GM21825 (cell line): ENCODE data around the gene CELF5.
"Not testable (repeated sequence)": the region's sequence is repeated elsewhere in the genome, so short reads cannot be mapped to it uniquely, and the experiment has no call there.

Experiments
- ATAC-seq: cut with Tn5 transposase; IDR thresholded peaks from one replicate; pipeline ENCODE4 v1.9.1; 2021; ENCODE audit warnings: mild to moderate bottlenecking, moderate library complexity; ENCODE audit not compliant: unreplicated experiment

The CELF5 gene

DNA sequence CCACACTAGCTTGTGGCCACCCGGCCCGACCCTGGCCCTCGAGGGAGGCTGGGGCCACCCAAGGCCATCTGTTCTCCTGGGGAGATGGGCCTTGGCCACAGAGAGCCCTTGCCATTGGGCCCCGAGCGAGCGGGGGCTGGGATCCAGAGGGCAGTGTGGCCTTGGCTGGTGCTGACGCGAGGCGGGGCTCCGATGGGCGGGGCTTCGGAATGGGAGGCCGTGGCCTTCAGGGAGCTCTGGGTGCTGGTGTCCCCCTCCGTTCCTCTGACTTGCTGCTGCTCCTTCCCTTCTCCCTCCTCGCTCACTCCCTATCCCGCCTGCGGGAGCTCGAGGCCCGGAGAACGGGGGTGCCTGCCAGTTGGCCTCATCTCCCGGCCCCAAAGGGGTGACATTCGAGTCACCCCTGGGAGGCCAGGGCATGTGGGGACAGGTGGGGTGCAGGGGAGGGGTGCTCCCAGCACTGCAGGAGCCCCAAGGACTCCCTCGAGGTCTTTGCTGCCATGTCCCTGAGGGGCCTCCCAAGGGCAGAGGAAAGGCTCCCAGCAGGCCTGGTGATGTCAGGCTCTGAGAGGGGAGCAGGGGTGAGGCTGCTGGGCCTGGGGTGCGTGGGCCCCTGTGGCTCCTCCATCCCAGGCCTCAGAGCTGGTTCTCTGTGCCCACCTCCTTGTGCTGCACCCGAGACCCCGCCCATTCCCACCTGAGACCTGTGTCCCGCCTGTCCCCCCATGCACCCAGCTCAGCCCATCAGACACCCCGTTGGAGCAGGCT lies 34.6 kb upstream of the CELF5 start:
- ATAC-seq = no peak

DNA sequence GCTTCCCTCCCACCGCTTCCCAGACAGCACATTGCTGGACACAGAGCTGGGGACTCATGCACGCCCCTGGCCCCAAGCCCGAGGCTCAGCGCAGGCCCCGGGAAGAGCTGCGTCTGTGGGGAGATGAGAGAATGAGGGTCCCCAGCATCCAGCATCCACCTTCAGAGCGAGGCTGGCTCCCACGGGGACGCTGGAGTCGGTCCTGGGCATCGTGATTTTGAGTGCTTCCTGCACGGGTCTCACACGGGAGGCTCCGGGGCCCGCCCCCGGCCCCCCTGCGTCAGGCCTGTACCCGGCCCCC lies 34.0 kb upstream of the CELF5 start:
- no peak for ATAC-seq

DNA sequence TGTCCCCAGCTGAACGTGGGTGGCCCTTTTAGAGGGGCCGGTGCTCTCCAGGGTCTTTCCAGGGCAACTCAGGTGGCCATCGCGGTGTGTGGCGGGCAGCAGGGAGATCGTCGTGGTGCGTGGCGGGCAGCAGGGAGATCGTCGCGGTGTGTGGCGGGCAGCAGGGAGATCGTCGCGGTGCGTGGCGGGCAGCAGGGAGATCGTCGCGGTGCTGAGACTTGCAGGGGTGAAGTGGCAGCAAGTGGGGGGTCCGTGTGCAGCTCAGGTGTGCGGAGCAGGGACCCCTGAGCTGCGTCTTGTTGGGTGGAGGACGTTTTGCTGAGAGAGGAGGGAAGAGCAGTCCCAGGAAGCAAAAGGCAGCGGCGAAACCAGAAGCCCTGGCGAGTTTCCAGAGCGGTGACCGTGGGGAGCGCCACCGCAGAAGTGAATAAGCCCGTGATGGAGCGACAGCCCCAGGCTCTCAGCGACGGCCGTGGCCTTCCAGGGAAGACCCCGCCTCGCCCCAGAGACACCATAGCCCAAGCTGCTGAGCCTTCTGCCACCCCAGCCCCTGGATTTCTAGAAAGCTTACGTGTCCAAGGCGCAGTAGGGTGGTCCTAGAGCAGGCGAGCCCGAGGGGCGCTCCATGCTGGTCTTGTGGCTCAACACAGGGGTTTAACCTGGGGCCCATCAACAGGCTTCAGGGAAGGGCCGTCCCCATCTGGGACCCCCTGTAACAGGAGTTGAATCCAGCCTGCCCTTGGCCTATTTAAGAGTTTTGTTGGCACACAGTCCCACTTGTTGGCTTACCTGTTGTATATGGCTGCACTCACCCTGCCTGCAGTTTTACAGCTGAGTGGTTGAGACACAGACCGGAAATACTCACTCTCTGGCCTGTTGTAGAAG lies 33.3 kb upstream of the CELF5 start:
- no peak for ATAC-seq

DNA sequence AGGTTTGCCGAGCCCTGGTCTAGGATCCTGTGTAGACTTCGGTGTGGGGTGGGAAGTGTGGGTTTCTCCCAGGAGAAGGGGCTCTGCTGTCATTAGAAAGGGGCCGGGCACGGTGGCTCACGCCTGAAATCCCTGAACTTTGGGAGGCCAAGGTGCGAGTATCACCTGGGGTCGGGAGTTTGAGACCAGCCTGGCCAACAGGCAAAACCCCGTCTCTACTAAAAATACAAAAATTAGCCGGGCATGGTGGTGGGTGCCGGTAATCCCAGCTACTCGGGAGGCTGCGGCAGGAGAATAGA lies 32.7 kb upstream of the CELF5 start:
- not testable (repeated sequence) for ATAC-seq

DNA sequence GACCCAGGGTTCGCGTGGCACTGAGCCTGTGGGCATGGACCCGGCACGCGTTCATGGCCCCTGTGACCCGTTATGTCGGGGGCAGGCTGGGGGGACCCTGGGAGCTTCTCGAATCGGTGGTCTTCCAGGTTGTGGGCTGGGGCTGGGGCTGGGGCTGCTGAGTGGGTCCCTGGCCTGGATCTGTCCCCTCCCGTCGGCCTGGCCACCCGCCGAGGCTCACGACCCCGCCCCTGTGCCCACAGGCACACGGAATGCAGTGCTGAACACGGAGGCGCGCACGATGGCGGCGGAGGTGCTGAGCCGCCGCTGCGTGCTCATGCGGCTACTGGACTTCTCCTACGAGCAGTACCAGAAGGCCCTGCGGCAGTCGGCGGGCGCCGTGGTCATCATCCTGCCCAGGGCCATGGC lies 32.2 kb upstream of the CELF5 start:
- no peak for ATAC-seq

DNA sequence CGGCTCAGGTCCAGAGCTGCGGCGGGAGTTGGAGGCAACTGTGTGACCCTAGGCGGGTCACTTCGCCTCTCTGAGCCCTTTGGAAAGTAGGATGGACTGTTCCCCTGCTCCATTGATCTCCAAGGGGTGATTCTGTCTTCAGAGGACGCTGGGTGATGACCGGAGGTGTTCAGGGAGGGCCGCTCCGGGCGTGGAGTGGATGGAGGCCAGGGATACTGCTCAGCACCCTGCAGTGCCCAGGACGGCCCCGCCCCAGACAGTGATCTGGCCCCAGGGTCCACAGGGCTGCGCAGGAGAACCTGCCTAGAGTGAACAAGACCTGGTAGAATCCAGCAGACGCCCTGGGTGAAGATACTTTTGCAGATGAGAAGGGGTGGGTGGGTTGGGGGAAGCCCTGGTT lies 31.8 kb upstream of the CELF5 start:
- no peak for ATAC-seq

DNA sequence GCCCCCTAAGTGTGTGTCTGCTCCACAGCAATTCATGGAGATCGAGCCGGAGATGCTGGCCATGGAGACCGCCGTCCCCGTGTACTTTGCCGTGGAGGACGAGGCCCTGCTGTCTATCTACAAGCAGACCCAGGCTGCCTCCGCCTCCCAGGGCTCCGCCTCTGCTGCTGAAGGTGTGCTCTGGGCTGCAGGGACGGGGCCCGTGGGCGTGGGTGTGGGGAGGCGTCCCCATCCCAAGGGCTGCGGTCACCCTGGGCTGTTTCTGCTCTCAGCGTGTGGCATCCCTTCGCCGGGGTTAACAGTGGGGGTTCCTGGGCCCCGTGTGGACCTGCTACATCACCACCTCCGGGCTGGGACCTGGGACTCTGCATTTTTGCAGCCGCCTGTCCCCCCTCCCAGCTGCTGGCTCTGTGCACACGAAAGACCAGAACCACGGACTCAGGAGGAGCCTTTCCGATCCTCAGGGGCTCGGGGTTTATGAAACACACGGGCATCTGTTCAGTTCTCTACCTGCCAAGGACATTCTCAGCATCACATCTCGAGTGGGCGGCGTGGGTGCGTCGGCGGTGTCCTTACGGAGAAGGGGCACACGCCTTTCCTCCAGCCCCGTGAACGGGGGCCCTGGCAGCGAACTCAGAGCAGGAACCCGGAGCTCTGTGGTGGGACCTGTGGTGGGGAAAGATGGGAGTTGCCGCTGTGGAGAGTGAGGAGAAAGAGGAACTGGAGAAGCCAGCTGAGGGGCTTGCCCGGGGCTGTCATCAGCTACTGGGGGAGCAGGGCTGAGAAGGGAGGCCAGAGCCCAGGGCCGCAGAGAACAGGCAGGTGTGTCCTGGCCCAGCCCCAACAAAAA lies 31.0 kb upstream of the CELF5 start:
- no peak for ATAC-seq

DNA sequence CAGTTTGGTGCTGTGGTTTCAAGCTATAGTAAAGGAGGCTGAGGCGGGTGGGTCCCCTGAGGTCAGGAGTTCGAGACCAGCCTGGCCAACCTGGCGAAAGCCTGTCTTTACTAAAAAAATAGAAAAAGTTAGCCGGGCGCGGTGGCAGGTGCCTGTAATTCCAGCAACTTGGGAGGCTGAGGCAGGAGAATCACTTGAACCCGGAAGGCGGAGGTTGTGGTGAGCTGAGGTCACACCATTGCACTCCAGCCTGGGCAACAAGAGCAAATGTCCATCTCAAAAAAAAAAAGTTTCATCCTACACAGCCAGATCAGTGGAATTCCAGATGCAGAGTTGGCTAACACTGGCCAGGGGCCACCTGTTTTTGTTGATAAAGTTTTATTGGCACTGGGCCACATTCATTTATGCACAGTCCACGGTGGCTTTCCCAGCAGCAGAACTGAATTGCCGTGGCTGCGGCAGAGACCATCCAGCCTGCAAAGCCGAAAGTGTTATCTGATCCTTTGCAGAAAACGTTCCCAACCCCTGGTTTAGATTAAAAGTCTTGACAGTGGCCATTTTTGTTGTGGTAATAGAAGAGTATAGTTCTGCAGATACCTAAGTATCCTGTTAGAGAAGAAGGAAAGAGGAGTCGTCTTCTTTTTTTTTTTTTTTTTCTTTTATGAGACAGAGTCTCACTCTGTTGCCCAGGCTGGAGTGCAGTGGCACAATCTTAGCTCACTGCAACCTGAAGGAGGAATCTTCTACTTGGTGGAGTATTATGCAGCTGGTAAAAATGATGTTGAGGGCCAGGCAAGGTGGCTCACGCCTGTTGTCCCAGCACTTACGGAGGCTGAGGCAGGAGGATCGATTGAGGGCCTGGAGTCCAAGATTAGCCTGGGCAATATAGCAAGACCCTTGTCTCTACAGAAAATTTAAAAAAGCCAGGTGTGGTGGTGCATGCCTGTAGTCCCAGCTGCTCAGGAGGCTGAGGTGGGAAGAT lies 30.1 kb upstream of the CELF5 start:
- ATAC-seq = no peak

DNA sequence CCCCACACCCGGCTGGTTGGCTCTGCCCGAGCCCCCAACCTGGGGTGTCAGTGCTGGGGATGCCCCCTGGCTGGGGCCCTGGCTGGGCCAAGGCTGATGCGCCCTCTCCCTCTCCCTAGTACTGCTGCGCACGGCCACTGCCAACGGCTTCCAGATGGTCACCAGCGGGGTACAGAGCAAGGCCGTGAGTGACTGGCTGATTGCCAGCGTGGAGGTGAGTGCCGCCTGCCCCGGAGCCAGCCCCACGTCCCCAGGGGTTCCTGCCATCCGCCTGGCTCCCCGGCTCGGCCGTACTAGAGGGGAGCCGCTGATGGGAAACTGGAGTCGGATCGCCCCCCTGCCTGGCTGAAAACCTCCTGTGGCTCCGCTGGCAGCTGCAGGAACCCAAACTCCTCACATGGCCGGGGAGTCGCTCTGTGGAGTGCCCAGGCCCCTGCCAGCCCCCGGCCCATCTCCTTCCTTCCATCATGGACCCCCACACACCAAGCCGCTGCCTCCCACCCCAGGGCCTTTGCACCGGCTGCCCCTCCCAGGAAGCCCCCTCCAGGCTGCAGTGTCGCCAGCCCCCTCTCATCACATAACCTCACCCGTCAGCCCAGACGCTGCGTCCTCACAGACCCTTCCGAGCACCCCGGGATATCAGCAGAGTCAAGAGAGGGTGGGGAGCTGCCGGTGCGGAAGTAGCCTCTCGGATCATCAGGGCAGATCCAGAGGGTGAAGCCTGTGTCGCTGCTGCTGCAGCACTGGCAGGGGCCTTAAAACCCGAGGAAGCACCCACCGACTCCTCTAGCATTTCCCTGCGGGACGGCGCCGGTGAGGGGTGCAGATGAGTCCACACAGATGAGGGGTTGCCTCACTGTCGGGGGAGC lies 28.2 kb upstream of the CELF5 start:
- no peak for ATAC-seq

DNA sequence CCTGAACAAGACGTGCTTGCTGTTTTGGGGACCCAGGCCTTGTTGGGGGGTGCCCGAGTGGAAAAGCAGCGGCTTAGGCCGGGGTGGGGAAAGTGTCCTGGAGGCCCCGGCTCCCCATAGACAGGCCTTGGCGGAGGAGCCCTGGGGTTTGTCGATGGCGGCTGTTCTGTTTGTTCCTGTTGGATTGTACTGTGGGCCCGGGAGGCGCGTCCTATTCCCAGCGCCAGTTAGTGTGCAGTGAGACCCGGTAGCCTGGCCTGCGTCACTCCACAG lies 27.6 kb upstream of the CELF5 start:
- no peak for ATAC-seq

DNA sequence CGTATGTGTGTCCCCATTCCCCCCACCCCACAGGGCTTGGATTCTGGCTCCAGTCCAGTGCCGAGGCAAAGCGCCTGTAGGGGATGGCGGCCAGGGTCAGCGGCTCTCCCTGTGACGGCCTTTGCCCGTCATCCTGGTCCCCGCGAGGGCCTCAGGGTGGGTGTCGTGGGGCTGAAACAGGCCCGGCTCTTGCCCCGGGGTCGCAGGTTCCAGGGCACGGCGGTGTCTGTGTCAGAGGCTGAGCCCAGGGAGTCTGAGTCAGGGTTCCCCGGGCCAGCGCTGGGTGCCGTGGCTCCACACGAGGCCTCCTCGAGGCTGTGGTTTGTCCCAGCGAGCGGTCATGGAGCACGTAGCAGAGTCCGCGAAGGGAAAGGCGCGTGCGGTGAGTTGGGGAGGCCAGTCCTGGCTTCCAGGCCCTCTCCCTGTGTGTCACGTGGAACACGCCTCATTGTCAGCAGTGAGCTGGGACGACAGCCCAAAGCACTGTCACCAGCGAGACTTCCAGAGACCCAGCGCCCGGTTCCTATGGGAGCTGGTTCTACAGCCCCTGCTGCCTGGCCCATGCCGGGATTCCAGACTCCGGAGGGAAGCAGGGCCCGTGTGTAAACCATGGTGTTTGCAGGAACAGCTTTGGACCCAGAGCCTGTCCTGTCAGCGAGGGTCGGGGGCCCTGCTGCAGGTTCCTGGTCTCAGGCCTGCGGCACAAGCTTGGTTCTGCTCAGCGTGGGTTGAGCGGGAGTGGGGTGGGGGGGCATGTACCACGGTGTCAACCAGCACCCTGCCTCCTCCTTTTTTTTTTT lies 25.4 kb upstream of the CELF5 start:
- ATAC-seq = no peak

DNA sequence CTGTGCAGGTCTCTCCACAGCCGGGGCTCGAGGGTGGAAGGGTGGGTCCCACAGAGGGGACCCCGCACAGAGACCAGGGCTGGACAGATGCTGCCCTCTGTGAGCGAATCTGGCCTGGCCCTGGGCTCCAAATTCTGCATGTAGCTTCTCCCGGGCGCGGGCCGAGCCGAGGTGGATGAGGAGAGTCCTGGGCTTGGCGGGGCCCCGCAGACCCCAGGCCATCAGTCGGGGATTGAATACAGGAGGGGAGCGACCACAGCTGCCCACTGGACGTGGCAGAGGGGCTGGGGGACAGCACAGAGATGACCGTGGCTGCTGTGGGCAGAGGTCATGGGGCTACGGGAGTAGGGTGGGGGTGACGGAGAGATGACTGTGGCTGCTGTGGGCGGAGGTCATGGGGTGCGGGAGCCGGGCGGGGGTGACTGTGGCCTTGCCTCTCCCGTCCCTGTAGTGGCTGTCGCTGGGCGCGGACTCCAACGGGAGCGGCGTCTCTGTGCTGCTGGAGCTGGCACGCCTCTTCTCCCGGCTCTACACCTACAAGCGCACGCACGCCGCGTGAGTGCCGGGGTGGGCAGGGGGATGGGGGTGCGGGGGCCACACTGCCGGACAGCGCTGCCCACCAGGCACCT lies 23.3 kb upstream of the CELF5 start:
- ATAC-seq = no peak

DNA sequence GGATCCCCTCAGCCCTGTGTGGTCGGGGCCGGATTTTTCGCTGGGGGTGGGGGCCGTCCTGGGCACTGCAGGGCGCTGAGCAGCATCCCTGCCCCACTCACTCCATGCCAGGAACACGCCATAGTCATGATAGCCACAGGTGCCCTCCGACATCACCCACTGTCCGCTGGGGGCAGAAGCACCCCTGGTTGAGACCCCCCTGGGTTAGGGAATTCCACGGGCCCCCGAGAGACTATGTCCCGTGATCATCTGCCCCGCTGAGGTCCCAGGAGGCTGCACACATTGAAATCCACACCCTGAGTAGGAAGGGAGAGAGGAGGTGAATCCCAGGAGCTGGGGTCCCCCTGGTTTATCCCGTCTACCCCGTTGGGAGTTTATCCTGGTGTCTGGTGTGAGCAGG lies 22.6 kb upstream of the CELF5 start:
- no peak for ATAC-seq

DNA sequence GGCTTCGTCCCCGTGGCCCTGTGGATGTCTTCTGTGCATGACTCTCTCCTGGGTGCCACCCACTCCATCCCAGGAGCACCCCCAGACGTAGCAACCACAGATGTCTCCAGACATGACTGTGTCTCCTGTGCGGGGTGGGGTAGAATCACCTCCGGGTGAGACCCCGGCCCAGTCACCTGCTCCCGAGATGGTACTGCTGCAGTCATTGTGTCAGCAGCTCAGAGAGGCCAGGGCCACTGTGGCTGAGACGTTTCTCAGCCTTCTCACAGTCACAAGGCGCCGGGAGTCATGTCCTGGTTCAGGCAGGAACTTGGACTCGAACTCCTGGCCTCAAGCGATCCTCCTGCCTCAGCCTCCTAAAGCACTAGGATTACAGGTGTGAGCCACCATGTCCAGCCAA lies 22.1 kb upstream of the CELF5 start:
- ATAC-seq = no peak

DNA sequence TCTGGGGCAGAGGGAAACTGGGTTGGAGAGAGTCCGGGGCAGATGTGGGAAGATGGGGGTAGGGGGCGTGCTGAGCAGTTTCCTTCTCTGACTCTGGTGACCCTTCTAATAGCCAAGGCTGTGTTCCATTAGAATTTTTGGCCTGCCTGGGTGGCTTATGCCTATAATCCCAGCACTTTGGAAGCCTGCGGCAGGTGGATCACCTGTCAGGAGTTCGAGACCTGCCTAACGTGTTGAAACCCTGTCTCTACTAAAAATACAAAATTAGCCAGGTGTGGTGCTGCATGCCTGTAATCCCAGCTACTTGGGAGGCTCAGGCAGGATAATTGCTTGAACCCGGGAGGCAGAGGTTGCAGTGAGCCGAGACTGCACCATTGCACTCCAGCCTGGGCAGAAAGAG lies 21.6 kb upstream of the CELF5 start:
- not testable (repeated sequence) for ATAC-seq

DNA sequence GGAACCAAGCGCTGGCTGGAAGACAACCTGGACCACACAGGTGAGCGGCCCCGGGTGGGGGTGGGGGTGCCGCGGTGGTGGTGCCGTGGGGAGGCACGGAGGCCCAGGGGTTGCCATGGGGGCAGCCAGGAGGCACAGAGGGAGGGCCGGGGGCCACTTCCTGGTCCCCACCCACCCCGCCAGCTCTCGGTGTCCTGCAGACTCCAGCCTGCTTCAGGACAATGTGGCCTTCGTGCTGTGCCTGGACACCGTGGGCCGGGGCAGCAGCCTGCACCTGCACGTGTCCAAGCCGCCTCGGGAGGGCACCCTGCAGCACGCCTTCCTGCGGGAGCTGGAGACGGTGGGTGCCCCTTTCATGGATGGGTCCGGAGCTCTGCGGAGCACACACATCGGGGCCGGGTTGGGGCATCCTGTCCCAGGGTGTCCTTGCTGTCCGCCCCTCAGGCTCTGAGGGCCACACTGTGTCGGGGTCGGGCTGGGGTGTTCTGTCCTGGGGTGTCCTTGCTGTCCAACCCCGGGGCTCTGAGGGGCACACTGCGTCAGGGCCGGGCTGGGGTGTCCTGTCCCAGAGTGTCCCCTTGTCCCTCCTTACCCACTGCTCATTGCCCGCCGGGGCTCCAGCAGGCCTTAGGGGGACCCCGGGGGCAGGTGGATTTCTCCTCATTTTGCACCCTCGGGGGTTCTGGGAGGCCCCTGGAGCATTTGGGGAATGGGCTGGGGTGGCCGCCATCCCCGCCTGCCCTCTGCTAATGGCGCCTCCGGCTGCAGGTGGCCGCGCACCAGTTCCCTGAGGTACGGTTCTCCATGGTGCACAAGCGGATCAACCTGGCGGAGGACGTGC lies 20.4 kb upstream of the CELF5 start:
- ATAC-seq = no peak

DNA sequence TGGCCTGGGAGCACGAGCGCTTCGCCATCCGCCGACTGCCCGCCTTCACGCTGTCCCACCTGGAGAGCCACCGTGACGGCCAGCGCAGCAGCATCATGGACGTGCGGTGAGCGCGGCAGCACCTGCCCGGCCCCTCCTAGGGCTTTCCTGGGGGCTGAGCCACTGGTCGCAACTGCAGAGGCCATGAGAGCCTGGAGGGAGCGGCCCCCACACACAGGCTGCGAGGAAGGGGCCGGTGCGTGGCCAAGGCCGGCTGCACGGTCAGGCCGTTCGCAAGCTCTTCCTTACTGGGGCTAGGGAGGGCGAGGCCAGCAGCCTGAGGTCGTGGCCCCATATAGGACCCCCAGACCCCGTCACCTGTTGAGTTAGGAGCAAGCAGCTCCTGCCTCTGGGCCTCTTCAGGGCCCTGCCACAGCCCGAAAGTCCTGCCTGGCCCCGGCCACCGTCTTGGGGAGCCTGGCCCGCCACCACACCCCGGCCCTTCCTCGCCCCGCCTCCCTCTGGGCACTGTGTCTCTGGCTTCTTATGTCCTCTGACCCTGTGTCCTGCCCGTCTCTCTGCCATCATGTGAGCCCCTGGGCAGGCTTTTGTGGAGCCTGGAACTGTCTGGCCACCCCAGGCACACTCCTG lies 19.7 kb upstream of the CELF5 start:
- ATAC-seq = no peak
